Measurements from ENCODE around the gene PLA2G6.
"Not testable (repeated sequence)": the region's sequence is repeated elsewhere in the genome, so short reads cannot be mapped to it uniquely, and the experiment has no call there.

Gene PLA2G6

GRCh38 chr22:38122616-38123015 is 59.0 kb downstream of the PLA2G6 start:
- DNase-seq (ENCODE audit: low read depth), result no peak
- no peak overlapping the region for H3K4me3 ChIP-seq (ENCODE audit: low read length)
- no peak for TF ChIP-seq CTCF (IDR thresholded peaks at IDR 0.05; ENCODE audit: insufficient read depth, low read depth, low read length, missing control alignments)

GRCh38 chr22:38120359-38121110 is 61.1 kb downstream of the PLA2G6 start:
- TF ChIP-seq CTCF (IDR thresholded peaks at IDR 0.05; ENCODE audit: insufficient read depth, low read depth, low read length, missing control alignments), result no peak
- peak; percentile 48 for DNase-seq (ENCODE audit: low read depth)
- H3K4me3 ChIP-seq (ENCODE audit: low read length), result no peak overlapping the region

DNA sequence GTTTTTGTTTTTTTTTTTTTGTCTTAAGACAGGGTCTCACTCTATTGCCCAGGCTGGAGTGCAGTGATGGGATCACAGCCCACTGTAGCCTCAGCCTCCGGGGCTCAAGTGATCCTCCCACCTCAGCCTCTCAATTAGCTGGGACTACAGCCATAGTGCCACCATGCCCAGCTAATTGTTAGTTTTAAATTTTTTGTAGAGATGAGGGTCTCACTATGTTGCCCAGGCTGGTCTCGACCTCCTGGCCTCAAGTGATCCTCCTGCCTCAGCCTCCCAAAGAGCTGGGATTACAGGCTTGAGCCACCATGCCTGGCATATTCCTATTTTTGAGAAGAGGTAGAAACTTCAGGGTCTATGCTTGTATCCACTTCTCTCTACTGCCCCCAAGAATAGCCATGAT is 62.9 kb downstream of the PLA2G6 start:
- not testable (repeated sequence) for H3K4me3 ChIP-seq (ENCODE audit: low read length); DNase-seq (ENCODE audit: low read depth)

GRCh38 chr22:38118182-38118581 is 63.4 kb downstream of the PLA2G6 start:
- no peak for TF ChIP-seq CTCF (IDR thresholded peaks at IDR 0.05; ENCODE audit: insufficient read depth, low read depth, low read length, missing control alignments)
- no peak overlapping the region for H3K4me3 ChIP-seq (ENCODE audit: low read length)
- no peak for DNase-seq (ENCODE audit: low read depth)

- not testable (repeated sequence) for H3K4me3 ChIP-seq (ENCODE audit: low read length); DNase-seq (ENCODE audit: low read depth)
Observed at GRCh38 chr22:38117556-38117955, 64.1 kb downstream of the PLA2G6 start.

GRCh38 chr22:38115423-38116205 is 66.0 kb downstream of the PLA2G6 start:
- DNase-seq (ENCODE audit: low read depth), result no peak
- no peak for TF ChIP-seq CTCF (IDR thresholded peaks at IDR 0.05; ENCODE audit: insufficient read depth, low read depth, low read length, missing control alignments)
- no peak overlapping the region for H3K4me3 ChIP-seq (ENCODE audit: low read length)

GRCh38 chr22:38114484-38115398 is 66.9 kb downstream of the PLA2G6 start:
- peak; percentile 86 for DNase-seq (ENCODE audit: low read depth)
- no peak overlapping the region for H3K4me3 ChIP-seq (ENCODE audit: low read length)
- peak; percentile 91 for TF ChIP-seq CTCF (IDR thresholded peaks at IDR 0.05; ENCODE audit: insufficient read depth, low read depth, low read length, missing control alignments)

All from epithelial cell of esophagus (primary cell).